ENCODE measurements around the gene PHC3. TPM values are rescaled to one million over a fixed set of nuclear protein-coding genes. Genes with fewer than 3 reads are reported as not detected.
"Not testable (repeated sequence)": the region's sequence is repeated elsewhere in the genome, so short reads cannot be mapped to it uniquely, and the experiment has no call there.

The PHC3 gene
- 10 to 100 TPM; 49.3 to 51.1 TPM for total RNA-seq
- long read RNA-seq, partial matches to known transcripts: 0 of 4 reads
- long read RNA-seq, other reads (novel, unspliced or antisense): 3 of 4 reads

DNA sequence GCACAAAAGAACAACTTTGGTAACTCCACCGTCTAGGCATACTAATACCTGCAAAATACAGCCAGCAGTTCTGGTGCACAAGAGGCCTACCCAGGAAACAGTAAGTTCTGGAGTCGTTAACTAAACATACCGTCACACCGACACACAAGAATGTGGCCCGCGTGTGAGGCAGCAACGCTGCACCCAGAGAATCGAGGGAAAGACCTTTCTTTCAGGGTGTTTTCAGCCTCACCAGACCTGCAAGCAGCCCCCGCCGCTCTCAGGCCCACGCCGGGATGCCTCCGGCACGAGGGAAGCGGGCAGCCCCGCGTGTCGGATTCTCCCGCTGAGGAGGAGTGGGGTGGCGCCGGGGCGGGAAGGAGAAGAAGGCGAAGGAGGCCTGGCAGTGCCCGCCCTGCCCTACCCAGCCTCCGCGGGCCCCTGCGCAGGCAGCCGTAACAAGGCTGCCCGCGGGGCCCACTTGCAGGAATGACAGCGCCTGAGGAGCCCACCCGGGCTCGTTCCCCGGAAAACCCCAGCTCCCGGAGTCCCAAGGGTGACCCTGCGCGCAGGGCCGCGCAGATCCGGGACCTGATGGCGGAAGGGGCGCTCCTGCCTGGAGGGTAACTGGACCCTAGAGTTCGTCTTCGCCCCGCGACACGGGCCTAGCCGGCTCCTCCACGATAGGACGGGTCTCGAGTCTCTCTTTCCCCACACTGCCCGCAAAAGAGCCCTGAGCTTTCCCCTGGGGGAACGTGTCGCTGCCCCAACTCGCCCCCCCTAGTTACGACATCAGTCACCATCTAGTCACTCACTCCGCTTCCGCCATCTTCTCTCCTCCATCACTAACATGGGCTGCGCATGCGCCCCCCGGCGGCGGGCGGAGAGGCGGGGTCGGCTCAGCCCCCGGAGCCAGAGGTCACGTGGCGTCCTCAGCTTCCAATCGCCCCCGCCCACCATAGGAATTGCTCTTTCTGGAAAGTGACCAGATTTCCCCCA, at the start of gene PHC3:
PHC3 (minus strand) TSS at position 826 of the 978 bp plus-strand sequence; CDS start at position 808, 18 bp downstream.
- DNase-seq: peak; percentile 90 to 94
- intact Hi-C loops (cut with DNase I, micrococcal nuclease): no loop called here
- peak; percentile 82 for ATAC-seq

DNA sequence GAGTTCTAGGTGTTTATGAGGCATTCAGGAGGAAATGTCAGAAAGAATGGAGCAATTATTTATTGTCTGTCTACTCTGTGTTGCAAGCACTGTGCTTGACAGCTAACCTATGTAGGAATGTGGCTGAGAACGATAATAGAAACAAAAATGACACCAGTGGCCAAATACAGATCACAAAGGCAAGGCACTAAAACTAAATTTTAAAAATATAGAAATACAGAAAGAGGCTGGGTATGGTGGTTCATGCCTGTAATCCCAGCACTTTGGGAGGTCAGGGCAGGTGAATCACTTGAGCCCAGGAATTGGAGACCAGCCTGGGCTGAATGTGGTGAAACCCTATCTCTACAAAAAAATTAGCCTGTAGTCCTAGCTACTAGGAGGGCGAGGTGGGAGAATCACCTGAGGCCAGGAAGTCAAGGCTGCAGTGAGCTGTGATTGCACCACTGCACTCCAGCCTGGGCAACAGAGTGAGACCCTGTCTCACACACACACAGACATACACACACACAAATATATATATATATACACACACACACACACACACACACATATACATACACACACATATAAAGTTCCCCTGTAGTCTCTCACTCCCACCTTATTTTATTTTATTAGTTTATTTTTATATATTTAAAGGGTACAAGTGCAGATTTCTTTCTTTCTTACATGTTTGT, 46.7 kb upstream of the PHC3 start:
- ATAC-seq: no peak

DNA sequence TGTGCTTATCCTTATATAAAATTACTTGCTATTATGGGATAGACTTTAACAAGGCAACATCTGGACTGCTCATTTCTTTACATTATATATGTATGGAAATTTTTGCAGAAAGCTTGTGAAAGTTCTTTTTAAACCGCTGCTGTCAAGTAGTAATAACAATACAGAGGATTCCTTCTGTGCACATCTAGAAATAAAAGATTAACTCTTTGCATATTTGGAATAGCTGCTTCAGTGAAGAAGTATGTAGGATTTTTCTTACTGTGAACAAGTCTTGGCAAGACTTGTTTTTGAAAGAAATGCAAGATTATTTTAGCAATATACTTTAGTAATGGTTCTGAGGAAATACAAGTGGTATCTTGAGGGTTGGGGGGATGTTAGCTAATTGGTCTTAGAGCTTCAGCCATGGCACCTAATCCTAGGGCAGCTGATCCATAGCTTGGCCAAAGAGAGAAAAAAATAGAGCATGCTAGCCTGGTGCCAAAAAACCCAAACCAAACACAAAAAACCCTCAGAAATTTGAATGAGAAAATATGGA, 45.0 kb upstream of the PHC3 start:
- ATAC-seq (no peak), DNase-seq (no peak)
- intact Hi-C loops (cut with DNase I, micrococcal nuclease): no loop called here

More for the DNA sequence above, 46.7 kb upstream of the PHC3 start:
- intact Hi-C loops (cut with DNase I, micrococcal nuclease): no loop called here
- no peak for DNase-seq

DNA sequence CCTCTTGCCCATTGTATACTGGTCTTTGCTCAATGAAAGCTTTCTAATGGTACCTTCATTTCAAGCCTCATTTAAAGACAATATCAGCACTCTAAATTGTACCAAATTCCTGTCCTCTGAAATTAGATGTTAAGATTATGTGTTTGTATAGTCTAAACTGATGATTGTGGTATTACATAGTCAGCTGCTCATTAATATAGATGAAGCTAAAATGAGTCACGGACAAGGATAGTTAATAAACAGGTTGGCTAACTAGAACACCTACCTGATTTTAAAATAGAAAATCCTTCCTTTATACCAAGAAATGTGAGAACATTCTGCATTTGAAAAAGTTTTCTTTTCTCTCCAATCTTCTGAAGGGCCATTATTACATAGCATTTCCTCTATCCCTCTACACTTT, 43.6 kb upstream of the PHC3 start:
- ATAC-seq (no peak), DNase-seq (no peak)
- intact Hi-C loops (cut with DNase I, micrococcal nuclease): no loop called here

GRCh38 chr3:170222647-170223541, 41.4 kb upstream of the PHC3 start:
- ATAC-seq: peak; percentile 46
- peak in 1 of 2 donors; percentile 50 for DNase-seq
- intact Hi-C loops (cut with DNase I, micrococcal nuclease): no loop called here

DNA sequence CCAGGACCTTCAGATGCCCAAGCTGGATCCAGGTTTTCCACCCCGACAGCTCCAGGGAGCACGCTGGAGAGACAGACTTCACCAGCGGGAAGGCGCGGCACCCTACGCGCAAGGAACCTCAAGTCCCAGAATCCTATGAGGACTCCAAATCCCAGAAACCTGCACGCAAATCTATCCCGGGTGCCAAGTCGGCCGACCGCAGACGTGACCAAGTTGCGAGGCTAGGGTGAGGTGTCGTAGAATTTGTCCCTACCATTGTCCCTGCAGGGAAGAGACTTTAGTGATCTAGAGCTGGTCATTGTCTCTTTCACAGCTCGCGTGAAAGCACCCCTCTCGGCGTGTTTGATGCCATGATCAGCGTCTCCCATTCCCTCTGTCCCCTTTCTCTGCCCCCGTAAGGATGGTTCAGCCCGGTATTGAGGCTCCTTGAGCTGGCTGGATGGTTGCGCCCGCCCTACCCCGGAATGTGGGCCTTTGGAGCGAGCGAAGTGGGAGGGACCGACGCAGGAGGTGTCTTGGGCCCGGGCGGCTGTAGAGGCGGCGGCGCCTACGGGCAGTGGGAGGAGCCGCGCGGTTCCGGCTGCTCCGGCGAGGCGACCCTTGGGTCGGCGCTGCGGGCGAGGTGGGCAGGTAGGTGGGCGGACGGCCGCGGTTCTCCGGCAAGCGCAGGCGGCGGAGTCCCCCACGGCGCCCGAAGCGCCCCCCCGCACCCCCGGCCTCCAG, 40.6 kb upstream of the PHC3 start, which contains the start of gene PRKCI:
PRKCI (plus strand) TSS at position 501 of the 723 bp plus-strand sequence. CDS start 246 bp downstream, outside the sequence.
- intact Hi-C loops (cut with DNase I, micrococcal nuclease): no loop called here
- DNase-seq: peak; percentile 96 to 97
- ATAC-seq: peak; percentile 97

GRCh38 chr3:170220871-170221270, 39.3 kb upstream of the PHC3 start:
- ATAC-seq (no peak), DNase-seq (no peak)
- intact Hi-C loops (cut with DNase I, micrococcal nuclease): no loop called here

DNA sequence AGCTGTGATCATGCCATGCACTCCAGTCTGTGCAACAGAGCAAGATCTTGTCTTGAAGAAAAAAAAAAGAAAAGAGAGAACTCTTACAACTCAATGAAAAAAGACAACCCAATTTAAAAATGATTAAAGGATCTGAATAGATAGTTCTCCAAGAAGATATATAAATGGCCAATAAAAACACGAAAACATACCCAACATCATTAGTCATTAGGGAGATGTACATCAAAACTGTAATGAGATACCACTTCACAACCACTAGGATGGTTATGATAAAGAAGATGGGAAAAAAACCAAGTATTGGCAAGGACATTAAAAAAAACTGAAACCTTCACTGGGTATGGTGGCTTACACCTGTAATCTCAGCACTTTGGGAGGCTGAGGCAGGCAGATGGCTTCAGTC, 38.3 kb upstream of the PHC3 start:
- intact Hi-C loops (cut with DNase I, micrococcal nuclease): no loop called here
- no peak for ATAC-seq
- DNase-seq: no peak

GRCh38 chr3:170211668-170212067, 30.1 kb upstream of the PHC3 start:
- ATAC-seq (no peak), DNase-seq (no peak)
- intact Hi-C loops (cut with DNase I, micrococcal nuclease): no loop called here

GRCh38 chr3:170207717-170208116, 26.2 kb upstream of the PHC3 start:
- intact Hi-C loops (cut with DNase I, micrococcal nuclease): no loop called here
- no peak for DNase-seq
- no peak for ATAC-seq

DNA sequence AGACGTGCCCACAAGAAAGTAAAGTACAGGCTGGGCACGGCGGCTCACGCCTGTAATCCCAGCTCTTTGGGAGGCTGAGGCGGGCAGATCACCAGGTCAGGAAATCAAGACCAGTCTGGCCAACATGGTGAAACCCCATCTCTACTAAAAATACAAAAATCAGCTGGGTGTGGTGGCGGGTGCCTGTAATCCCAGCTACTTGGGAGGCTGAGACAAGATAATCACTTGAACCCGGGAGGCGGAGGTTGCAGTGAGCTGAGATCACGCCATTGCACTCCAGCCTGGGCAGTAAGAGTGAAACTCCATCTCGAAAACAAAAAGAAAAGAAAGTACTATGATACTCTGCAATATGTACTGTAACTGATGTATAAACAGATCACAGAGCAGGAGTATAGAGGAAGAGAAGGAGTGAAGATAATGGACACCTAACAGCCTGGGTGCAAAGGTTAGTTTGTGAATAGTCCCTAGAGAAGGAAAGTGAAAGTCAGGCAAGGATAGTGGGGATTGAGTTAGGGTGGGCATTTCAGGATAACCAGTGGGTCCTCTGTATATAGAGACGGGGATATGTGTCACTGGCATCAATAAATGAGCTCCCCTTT, 24.7 kb upstream of the PHC3 start:
- DNase-seq (peak in 1 of 2 donors; percentile 21), ATAC-seq (peak; percentile 100)
- intact Hi-C loops (cut with DNase I, micrococcal nuclease): not testable (repeated sequence)

- ATAC-seq (no peak), DNase-seq (no peak)
- intact Hi-C loops (cut with DNase I, micrococcal nuclease): no loop called here
These were observed 23.8 kb upstream of the PHC3 start for GRCh38 chr3:170205302-170205701.

DNA sequence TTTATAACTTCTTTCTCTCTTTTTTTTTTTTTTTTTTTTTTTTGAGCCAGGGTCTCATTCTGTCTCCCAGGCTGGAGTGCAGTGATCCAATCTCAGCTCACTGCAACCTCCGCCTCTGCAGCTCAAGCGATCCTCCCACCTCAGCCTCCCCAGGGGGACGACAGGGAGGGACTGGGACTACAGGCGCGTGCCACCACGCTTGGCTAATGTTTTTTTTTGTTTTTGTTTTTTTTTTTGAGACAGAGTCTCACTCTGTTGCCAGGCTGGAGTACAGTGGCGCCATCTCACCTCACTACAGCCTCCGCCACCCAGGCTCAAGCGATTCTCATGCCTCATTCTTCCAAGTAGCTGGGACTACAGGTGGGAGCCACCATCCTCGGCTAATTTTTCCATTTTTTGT, 23.0 kb upstream of the PHC3 start:
- ATAC-seq (no peak), DNase-seq (no peak)
- intact Hi-C loops (cut with DNase I, micrococcal nuclease): no loop called here

- intact Hi-C loops (cut with DNase I, micrococcal nuclease): no loop called here
- ATAC-seq (no peak), DNase-seq (no peak)
These were observed 22.5 kb upstream of the PHC3 start for GRCh38 chr3:170204023-170204472.

- intact Hi-C loops (cut with DNase I, micrococcal nuclease): no loop called here
- DNase-seq (no peak), ATAC-seq (no peak)
These were observed 21.9 kb upstream of the PHC3 start for GRCh38 chr3:170203457-170203856.

GRCh38 chr3:170201527-170201926, 20.0 kb upstream of the PHC3 start:
- DNase-seq: no peak
- intact Hi-C loops (cut with DNase I, micrococcal nuclease): no loop called here

DNA sequence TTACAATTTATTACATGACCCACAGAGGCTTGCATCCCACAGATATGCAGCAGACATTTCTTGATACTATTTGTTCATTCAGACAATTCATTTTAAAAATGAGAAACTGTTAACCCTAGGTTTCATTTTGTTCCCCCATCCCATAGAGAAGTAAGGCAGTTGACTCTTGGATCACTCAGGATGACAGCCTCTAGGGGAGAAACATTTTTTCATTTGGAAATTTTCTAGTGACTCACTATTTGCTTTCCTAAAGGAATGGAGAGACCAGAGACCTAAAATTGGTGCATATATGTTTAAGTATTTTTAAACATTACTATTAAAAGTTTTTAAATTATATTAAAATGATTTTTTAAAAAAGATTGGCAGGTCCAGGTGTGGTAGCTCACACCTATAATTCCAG, 19.5 kb upstream of the PHC3 start:
- ATAC-seq: no peak
- intact Hi-C loops (cut with DNase I, micrococcal nuclease): no loop called here
- no peak for DNase-seq

More at GRCh38 chr3:170201527-170201926, 20.0 kb upstream of the PHC3 start:
- ATAC-seq: no peak

Measured in left colon (tissue), 2 donors.